Fibroblast of upper back skin (primary cell): Measurements from ENCODE around the gene GRID1.
"Not testable (repeated sequence)": the region's sequence is repeated elsewhere in the genome, so short reads cannot be mapped to it uniquely, and the experiment has no call there.

Source experiments
- DNase-seq: peaks from one replicate; pipeline ENCODE4 v3.0.0-alpha.2; 2013

Gene GRID1

DNA sequence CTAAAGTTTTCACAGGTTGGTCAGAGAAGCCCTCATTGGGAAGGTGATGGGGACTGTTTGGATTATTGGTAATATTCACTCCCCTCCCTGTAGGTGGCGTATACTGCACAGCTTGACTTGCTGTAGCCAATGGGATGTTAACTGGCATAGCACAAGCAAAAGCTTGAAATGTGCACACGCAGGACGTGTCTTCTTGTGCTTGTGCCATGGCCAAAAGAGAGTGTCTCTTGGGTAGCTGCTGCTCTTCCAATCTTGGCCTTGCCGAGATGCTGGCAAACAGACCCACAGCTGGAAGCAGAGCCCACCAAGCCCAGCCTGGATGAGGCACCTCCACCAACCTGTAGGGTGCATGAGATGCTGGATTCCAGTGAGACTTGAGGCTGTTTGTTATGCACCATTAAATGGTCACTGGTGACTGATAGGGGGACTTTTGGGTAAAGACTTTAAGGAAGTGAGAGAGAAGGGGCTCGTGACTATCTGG is 266.0 kb downstream of the GRID1 start:
- peak; percentile 21 for DNase-seq

DNA sequence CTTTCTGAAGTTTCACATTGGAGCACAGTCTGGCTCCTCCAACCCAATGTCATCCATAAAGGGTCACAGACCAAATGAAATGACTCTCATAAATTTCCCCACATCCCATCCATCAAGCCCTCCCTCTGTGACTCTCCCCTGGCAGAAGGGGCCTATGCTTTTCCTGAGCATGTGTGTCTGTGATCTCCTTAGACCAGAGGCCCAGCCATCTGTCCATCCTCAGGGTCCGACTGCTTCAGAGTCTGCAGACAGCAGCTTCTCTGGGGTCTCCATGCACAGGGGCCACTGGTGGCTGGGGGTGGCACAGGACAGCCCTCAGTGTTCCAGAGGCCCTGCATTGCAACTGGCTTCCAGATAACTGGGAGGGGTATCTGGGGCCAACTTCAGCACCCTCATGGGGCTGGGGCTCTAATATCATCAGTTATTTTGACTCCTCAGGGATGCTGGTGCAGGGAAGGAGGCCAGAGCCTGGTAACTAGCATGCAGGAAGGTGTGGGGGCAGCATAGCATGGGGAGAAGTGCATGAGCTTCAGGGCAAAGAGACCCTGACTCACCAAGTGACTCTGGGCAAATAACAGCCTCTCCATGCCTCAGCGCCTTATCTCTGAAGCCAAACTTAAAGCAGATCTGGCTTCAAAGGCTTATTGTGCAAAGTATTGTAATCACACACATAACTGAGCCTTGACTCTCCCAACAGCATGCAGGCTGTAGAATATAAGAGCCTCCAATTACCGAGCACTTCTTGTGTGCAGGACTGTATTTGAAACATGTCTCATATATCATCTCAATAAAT is 266.9 kb downstream of the GRID1 start:
- DNase-seq = no peak

DNA sequence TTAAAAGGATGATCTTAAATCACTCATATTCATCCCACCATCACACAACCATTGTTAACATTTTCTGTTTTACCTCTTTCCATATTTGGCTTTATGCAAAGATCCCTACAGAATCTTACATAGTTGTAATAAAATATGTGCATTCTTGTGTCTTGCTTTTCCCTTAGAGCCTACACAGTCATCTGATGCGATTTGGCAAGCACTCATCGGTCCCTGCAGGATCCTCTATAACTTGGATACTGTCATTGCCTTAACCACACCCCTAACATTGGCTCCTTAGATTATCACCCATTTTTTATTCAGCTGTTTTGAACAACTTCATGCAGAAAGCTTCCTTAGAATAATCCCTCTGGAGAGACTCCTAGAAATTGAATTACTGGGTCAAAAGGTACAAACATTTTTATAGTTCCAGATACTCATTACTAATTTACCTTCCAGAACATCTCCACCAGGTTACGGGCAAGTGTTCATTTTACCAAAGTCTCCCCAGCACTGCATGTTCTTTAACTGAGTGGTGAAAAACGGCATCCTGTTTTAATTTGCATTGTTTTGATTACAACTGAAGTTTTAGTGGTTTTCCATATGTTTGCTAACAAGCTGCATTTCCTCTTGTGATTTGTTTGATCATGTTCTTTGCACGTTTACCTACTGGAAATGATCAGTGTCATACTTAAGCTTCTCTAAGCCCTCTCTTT is 268.3 kb downstream of the GRID1 start:
- DNase-seq = peak; percentile 5

DNA sequence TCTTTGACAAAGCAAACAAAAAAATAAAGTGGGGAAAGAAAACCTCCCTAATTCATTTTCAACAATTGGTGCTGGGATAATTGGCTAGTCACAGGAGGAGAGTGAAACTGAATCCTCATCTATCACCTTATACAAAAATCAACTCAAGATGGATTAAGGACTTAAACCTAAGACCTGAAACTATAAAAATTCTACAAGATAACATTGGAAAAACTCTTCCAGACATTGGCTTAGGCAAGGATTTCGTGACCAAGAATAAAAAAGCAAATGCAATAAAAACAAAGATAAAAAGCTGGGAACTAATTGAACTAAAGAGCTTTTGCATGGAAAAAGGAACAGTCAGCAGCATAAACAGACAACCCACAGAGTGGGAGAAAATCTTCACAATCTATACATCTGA is 271.5 kb downstream of the GRID1 start:
- not testable (repeated sequence) for DNase-seq

DNA sequence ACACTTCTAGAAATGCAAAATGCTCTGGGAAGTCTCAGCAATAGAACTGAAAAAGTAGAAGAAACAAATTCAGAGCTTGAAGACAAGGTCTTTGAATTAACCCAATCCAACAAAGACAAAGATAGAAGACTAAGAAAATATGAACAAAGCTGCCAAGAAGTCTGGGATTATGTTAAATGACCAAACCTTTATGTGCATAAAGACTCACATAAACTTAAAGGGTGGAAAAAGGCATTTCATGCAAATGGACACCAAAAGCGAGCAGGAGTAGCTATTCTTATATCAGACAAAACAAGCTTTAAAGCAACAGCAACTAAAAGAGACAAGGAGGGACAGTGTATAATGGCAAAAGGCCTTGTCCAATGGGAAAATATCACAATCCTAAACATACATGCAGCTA is 274.3 kb downstream of the GRID1 start:
- not testable (repeated sequence) for DNase-seq

DNA sequence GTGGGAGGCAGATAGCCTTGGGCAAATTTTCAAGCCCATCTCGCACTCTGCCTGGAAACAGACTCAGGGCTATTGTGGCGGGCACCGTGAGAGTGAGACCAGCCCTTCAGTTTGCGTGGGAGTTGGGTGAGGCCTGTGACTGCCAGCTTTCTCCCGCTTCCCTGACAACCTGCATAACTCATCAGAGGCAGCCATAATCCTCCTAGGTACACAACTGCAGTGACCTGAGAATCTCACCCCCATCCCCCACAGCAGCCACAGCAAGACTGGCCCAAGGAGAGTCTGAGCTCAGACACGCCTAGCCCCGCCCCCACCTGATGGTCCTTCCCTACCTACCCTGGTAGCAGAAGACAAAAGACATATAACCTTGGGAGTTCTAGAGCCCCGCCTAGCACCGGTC is 275.4 kb downstream of the GRID1 start:
- no peak for DNase-seq

DNA sequence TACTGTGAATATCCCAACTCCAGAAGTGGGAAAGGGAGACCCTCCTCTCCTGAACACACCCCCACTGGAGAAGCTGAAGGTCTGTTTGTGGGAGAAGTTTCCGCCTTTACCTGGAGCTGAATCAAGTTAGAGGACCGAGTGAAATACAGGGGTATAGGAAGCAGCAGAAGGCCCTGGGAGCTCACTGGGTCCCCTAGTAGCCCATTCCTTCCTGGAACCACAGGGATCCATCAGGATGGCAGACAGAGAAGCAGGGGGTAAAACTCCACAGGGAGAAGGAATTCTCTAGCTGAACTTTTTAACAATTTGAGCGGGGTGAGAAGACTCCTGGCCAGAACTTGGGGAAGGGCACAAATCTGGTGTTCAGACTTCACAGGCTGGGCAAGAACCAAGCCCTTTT is 275.8 kb downstream of the GRID1 start:
- no peak for DNase-seq

DNA sequence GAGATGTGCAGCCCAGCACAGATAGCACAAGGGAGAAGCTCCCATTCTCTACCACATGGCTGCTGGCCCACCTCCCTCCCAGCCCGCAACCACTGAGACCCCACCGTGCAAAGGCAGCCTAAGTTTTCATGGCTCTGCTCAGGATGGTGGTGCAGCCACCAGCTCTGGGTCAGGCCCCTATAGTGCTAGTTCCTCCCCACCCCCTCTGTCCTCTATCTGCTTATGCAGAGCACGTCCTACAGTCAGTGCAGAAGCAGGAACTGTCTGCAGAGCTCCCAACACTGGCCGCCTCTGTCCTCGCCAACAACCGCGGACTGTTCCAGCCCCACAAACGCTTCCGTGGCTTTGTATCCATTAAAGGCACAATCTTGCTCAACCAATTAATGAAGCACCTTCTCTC is 278.9 kb downstream of the GRID1 start:
- no peak for DNase-seq

DNA sequence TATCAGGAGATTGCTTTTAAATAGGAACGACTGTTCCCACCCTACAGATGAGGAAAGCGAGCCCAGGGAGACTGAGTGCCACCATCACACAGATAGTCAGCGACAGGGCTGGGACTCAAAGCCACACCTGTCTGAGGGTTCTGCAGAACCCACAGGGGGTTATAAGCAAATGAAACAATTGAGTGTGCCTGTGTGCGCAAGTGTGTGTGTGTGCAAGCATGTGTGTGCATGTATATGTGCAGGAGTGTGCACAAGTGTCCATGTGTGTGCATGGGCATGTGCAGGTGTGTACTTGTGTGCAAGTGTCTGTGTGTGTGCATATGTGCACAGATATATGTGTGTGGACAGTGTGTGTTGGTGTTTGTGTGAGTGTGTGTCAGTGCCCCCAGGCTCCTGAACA is 280.2 kb downstream of the GRID1 start:
- DNase-seq = no peak

DNA sequence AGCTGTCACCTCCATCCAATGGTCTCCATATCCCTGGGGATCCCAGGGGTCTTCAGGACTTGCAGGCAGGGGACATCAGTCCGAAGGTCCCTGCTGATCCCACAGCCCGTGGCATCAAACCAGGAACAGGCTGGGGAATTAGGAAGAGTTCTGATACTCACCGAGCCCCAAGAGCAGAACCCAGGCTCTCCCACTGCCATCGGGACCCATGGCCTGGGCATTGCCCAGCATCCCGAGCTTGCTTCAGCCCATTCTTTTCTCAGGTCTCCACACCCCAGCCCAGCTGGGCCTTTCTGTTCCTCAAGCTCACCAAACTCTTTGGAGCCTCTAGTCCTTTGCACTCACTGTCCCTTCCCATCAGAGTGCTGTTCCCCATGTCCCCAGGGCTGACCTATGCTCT is 280.9 kb downstream of the GRID1 start:
- no peak for DNase-seq

DNA sequence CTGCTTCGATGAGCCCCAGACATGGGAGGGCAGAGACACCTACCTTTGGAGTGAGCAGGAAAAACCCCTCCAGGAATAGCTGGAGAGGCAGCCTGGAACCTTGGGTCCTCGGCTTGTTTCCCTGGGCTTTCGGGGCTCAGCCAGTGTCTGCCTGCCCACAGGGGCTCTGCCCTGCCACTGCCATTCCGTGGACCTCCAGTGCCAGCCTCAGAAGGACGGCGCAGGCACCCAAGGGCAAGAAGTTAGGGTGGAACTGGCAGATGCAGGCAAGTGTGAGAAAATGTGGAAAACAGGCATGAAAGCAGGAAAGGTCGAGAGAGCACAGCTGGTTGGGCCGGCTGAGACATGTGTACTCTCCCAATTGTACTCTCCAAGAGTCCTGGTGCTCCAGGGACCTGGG is 281.5 kb downstream of the GRID1 start:
- no peak for DNase-seq

DNA sequence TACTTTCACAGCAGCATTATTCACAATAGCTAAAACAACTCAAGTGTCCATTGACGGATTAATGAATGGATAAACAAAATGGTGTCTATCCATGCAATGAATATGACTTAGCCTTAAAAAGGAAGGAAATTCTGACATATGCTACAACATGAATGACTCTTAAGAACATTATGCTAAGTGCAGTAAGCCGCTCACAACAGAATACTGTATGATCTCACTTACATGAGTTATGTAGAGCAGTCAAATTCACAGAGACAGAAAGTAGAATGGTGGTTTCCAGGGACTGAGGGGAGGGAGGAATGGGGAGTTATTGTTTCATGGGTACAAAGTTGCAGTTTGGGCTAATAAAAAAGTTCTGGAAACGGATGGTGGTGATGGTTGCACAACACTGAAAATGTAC is 282.0 kb downstream of the GRID1 start:
- DNase-seq = no peak

DNA sequence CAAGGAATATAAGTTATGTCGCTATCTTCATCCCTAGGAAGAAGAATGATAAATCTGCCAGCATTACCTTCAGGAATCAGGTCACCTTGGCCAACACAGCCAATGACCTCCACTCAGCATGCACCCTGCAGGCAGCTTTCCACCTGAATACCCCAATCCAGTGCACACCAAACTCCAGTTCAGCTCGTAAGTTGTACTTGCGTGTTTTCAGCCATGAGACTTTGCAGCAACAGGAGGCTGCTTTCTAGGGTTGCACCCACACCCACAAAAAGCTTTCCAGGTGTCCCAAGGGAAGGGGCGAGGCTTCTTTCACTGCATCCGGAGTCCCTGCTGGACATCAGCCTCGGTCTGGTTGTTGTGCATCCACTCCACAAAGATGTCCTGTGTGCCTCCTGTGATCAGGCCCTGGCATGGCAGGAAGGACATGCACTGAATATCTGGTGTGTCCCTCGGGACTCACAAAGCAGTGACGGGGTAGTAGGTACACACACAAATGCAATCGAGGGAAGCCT is 282.9 kb downstream of the GRID1 start:
- no peak for DNase-seq

DNA sequence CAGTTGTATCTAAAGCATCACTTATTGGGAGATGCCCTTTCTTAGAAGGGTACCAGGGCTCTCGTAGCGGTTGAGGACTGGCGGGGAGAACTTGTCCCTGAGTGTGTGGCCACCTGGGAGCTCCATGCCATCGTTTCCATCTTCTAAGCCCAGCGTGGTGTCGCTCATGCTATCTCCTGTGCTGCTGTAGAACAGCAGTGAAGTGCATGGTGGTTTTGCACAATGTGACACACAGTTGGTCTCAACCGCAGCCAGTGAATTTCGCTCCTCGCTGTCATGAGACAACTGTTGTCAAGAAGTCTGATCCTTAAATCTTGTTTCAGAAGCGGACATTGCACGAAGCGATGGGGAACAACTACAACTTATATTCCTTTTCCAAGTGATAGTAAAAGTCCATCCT is 283.4 kb downstream of the GRID1 start:
- no peak for DNase-seq

DNA sequence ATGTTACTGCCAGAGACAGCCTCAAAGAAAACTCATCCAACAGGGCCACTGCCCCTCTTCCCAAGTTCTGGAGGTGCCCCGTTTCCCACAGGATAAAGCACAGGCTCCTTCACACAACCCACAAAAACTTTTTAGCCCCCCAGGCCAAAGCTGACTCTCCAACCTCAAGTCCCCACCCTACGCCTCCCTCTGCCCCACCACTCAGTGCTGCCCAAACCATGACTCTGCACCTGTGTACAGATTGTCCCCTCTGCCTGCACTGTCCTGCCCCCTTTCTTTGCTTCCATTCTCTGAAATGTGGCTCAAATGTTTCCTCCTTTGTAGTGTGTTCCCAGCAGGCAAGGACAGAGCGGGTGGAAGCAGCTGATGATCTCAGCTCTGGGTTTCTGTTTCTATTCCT is 284.0 kb downstream of the GRID1 start:
- DNase-seq = no peak

DNA sequence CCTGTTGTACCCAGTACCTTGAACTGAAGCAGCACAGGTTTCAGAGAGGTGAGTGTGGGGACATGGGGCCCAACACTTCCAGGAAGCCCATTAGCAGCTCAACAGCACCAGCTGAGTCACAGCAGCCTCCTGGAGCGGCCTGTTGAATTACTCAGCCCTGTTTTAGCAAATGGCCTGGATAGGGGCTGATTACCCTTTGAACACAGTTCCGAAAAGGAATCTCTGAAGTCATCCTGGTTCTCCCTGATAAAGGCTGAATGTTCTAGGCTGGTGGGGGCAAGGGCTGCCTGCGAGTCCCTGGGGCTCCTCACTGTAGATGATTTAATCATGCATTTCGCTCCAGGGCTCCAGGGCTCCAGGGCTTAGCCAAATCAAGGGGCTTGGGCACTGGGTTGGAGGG is 287.5 kb downstream of the GRID1 start:
- peak; percentile 12 for DNase-seq

DNA sequence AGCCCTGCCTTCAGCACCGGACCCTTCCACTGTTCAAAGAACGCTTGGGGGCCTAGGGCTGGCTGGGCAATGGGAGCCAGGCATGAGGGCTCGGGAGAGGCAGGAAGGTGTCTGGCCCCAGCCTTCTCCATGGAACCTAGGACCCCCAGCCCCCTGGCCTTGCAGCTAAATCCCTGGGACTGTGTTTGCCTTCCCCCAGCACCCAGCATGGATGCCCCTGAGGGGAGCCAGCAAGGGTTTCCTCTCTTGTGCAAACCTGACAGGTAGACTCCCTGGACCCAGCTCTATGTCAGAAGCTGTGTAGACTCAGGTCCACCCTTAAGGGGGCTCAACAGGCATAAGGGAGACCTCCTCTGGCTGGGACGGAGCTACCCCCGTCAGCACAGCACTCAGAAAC is 288.0 kb downstream of the GRID1 start:
- DNase-seq = no peak

DNA sequence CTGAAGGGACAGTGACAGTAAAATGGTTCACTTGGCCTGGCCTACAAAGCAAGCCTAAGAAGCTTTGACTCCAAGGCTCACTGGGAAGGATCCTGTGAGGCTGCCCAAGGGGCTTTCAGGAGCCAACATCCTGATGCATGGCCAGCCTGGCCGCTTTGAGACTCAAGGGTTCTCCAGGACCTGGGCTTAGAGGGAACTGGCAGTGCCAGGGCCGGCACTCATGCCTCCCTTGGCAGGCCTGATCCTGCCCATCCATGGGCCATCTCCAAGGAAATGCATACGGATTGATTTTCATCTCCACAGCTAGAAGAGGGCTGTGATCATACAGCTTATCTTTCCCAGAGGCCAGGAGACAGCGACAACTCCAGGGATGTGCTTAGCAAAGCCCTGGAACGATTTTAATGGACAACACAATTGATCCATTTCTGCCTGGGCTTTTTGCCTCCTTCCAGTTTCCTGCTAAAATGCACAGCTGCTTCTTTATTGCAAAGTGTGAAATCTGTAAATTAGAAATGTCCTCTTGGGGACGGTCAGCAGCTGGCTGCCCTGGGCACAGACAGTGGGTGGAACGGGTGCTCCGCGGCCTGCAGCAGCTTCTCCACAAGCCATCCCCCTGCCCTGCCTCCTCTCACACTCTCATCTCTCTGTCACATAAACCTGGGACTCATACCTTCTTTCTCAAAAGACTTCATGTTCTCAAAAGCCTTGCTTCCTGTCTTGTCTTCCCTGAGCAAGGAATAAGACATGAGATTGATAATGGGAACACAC is 288.5 kb downstream of the GRID1 start:
- DNase-seq = no peak

DNA sequence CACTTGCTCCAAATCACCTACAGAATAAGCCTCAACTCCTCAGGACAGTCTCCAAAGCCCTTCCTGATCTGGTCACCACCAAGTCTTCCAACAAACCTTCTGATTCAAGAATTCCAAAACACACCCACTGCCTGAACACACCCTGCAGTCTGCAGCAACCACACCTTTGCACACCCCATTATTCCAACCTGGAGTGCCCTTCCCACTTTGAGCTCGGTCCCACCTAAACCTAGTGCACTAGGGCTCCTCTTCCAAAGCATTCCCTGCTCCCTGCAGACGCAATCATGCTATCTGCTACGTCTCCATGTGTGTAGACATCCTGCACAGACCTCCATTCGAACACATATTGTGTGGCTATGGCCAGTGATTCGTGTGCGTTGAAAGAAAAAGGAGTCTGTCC is 289.3 kb downstream of the GRID1 start:
- DNase-seq = no peak

DNA sequence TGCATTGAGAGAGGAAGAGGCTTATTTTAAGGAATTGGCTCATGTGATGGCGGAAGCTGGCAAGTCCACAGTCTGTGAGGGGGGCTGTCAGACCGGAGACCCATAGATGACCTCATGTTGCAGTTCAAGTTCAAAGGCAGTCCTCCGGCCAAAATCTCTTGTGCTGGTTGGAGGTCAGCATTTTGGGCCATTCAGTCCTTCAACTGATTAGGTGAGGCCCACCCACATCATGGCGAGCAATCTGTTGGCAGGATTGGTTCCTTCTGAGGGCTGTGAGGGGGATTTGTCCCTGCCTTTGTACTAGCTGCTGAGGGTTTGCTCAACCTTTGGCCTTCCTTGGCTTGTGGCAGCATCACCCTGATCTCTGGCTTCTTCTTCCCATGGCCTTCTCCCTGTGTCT is 290.1 kb downstream of the GRID1 start:
- DNase-seq = not testable (repeated sequence)

DNA sequence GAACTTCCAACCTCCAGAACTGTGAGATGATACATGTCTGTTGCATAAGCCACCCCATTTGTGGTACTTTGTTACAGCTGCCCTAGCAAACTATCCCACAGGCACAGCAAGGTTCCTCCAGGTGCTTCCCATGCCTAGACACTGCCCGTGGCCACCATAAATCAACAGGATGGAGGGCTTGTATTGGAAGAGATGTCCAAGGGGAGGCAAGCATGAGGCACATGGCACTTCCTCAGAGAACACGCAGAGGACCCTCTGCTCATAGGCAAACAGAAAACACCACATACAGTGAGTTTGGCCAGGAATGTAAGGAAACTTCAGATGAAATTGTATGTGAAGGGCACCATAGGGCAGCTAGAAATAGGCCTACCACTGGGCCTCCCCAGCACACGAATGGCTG is 291.1 kb downstream of the GRID1 start:
- DNase-seq = no peak

DNA sequence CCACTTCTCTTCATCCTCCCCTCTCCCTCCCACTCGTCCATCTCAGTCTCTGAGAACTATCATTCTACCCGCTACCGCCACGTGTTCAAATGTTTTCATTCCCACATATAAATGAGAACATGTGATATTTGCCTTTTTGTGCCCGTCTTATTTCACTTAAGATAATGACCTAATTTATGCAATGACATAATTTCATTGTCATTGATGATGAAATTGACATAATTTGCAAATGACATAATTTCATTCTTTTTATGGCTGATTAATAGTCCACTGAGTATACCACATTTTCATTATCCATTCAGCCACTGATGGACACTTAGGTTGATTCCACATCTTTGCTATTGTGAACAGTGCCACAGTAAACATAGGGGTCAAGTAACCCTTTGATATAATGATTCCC is 292.3 kb downstream of the GRID1 start:
- no peak for DNase-seq

DNA sequence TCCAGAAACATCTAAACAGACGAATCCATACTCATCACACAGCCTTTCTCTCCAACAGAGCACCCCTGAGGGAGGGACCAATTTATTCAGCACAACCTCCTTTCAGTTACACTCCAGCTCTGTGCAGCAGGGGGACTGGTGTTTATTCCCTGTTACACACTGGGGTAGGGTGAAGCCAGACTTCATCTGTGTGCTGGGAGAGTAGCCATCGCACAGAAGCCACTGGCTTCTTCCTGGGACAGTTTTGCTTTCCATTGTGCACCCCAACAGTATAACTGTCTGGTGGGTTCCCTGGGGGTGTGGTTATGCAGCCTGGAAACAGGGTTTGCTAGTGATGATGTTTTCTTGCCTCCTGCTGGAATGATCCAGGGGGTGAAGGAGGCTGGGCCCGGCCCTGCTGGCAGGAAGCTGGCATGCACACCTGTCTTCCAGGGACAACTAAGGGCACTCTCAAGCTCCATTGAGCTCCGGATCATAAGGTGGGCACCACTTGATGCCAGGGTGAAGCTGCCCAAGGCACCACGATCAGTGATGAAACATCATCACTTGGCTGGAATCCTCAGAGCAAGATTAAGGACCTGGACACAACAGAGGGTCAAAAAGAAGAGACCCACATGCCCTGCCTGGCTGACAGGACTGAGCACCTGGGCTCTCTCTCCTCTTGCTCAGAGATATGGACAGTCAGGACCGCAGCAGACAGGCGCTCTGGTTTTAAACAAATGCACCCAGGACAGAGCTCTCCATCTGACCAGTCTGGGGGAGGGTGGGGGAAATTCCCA is 293.2 kb downstream of the GRID1 start:
- no peak for DNase-seq
